ENCODE results near the gene POLE2. TPM values are rescaled to one million over a fixed set of nuclear protein-coding genes. Genes with fewer than 3 reads are reported as not detected.
"Not testable (repeated sequence)": the region's sequence is repeated elsewhere in the genome, so short reads cannot be mapped to it uniquely, and the experiment has no call there.

POLE2 gene
- total RNA-seq, 1 experiment from 2014 or later = 16.3 TPM

GRCh38 chr14:49623941-49624839 is 63.8 kb downstream of the POLE2 start:
- no peak for DNase-seq (ENCODE audit: low read depth, low spot score)
- in situ Hi-C loops (cut with HindIII; ENCODE audit: low pct_unique_long_range_greater_than_20kb, low sequenced_read_pairs) = no loop called here

GRCh38 chr14:49623387-49623786 is 64.6 kb downstream of the POLE2 start:
- DNase-seq (ENCODE audit: low read depth, low spot score) = no peak
- in situ Hi-C loops (cut with HindIII; ENCODE audit: low pct_unique_long_range_greater_than_20kb, low sequenced_read_pairs) = no loop called here

GRCh38 chr14:49622022-49622607 is 65.9 kb downstream of the POLE2 start:
- in situ Hi-C loops (cut with HindIII; ENCODE audit: low pct_unique_long_range_greater_than_20kb, low sequenced_read_pairs) = no loop called here

GRCh38 chr14:49621114-49621881 is 66.7 kb downstream of the POLE2 start:
- DNase-seq (ENCODE audit: low read depth, low spot score) = peak; percentile 40
- in situ Hi-C loops (cut with HindIII; ENCODE audit: low pct_unique_long_range_greater_than_20kb, low sequenced_read_pairs) = no loop called here

More at GRCh38 chr14:49622022-49622607, 65.9 kb downstream of the POLE2 start:
- no peak for DNase-seq (ENCODE audit: low read depth, low spot score)

- peak; percentile 96 for DNase-seq (ENCODE audit: low read depth, low spot score)
- in situ Hi-C loops (cut with HindIII; ENCODE audit: low pct_unique_long_range_greater_than_20kb, low sequenced_read_pairs) = no loop called here
Measured at GRCh38 chr14:49620182-49621113, 67.6 kb downstream of the POLE2 start, which contains the start of the genes MGAT2 and RPL36AL. MGAT2 (plus strand) TSS chr14:49620799; CDS start chr14:49621269, 470 bp downstream. RPL36AL (minus strand) TSS chr14:49620626; CDS start chr14:49619104, 1,522 bp downstream.

- DNase-seq (ENCODE audit: low read depth, low spot score) = no peak
- in situ Hi-C loops (cut with HindIII; ENCODE audit: low pct_unique_long_range_greater_than_20kb, low sequenced_read_pairs) = no loop called here
Measured at GRCh38 chr14:49619730-49620129, 68.3 kb downstream of the POLE2 start.

- in situ Hi-C loops (cut with HindIII; ENCODE audit: low pct_unique_long_range_greater_than_20kb, low sequenced_read_pairs); DNase-seq (ENCODE audit: low read depth, low spot score): not testable (repeated sequence)
Measured at GRCh38 chr14:49619273-49619672, 68.7 kb downstream of the POLE2 start.

- in situ Hi-C loops (cut with HindIII; ENCODE audit: low pct_unique_long_range_greater_than_20kb, low sequenced_read_pairs) = no loop called here
- no peak for DNase-seq (ENCODE audit: low read depth, low spot score)
Measured at GRCh38 chr14:49617852-49618519, 70.0 kb downstream of the POLE2 start.

GRCh38 chr14:49615776-49616175 is 72.2 kb downstream of the POLE2 start:
- in situ Hi-C loops (cut with HindIII; ENCODE audit: low pct_unique_long_range_greater_than_20kb, low sequenced_read_pairs) = no loop called here

GRCh38 chr14:49614196-49614595 is 73.8 kb downstream of the POLE2 start:
- in situ Hi-C loops (cut with HindIII; ENCODE audit: low pct_unique_long_range_greater_than_20kb, low sequenced_read_pairs) = no loop called here
- DNase-seq (ENCODE audit: low read depth, low spot score) = no peak

More at GRCh38 chr14:49615776-49616175, 72.2 kb downstream of the POLE2 start:
- DNase-seq (ENCODE audit: low read depth, low spot score) = no peak

GRCh38 chr14:49612671-49613070 is 75.3 kb downstream of the POLE2 start:
- no peak for DNase-seq (ENCODE audit: low read depth, low spot score)
- in situ Hi-C loops (cut with HindIII; ENCODE audit: low pct_unique_long_range_greater_than_20kb, low sequenced_read_pairs) = no loop called here

GRCh38 chr14:49612251-49612650 is 75.8 kb downstream of the POLE2 start:
- in situ Hi-C loops (cut with HindIII; ENCODE audit: low pct_unique_long_range_greater_than_20kb, low sequenced_read_pairs) = no loop called here
- DNase-seq (ENCODE audit: low read depth, low spot score) = no peak

GRCh38 chr14:49607583-49607982 is 80.4 kb downstream of the POLE2 start:
- DNase-seq (ENCODE audit: low read depth, low spot score) = no peak

GRCh38 chr14:49598485-49599300 is 89.3 kb downstream of the POLE2 start, which contains the start of gene LRR1:
LRR1 (plus strand) TSS chr14:49598940; CDS start chr14:49599021, 81 bp downstream.
- in situ Hi-C loops (cut with HindIII; ENCODE audit: low pct_unique_long_range_greater_than_20kb, low sequenced_read_pairs) = no loop called here
- DNase-seq (ENCODE audit: low read depth, low spot score) = peak; percentile 74

More at GRCh38 chr14:49607583-49607982, 80.4 kb downstream of the POLE2 start:
- in situ Hi-C loops (cut with HindIII; ENCODE audit: low pct_unique_long_range_greater_than_20kb, low sequenced_read_pairs) = no loop called here

GRCh38 chr14:49598189-49598484 is 89.9 kb downstream of the POLE2 start:
- in situ Hi-C loops (cut with HindIII; ENCODE audit: low pct_unique_long_range_greater_than_20kb, low sequenced_read_pairs) = no loop called here
- DNase-seq (ENCODE audit: low read depth, low spot score) = no peak

Data from SK-MEL-5 (cell line).